HG03439 (cell line): ENCODE measurements around the gene SMARCB1.

Source experiments
- ATAC-seq: cut with Tn5 transposase; IDR thresholded peaks from one replicate; pipeline ENCODE4 v1.9.1; 2021; ENCODE audit warnings: mild to moderate bottlenecking, moderate library complexity; ENCODE audit not compliant: unreplicated experiment

SMARCB1 gene

DNA sequence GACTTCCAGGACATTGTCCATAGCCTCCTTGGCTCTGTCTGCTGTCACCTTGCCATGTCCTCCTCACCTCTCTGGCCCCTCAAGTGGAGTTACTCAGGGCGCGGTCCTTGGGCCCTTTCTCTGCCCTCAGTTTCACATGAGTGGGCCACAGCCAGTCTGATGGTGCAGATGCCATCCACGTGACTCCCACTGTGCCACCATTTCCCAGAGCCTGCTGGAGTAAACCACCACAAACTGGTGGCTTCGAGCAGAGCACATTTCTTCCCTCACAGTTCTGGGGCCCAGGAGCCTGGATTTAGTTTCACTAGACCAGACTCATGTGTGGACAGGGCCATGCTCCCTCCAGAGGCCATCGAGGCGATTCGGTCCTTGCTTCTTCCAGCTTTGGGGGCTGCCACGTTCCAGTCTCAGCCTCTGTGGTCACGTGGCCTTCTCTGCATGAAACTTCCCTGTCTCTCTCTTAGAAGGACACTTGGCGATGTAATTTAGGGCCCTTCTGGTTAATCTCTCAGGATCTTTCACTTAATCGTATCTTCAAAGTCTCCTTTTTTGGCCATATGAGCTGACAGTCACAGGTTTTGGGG is 14.6 kb downstream of the SMARCB1 start:
- no peak for ATAC-seq

DNA sequence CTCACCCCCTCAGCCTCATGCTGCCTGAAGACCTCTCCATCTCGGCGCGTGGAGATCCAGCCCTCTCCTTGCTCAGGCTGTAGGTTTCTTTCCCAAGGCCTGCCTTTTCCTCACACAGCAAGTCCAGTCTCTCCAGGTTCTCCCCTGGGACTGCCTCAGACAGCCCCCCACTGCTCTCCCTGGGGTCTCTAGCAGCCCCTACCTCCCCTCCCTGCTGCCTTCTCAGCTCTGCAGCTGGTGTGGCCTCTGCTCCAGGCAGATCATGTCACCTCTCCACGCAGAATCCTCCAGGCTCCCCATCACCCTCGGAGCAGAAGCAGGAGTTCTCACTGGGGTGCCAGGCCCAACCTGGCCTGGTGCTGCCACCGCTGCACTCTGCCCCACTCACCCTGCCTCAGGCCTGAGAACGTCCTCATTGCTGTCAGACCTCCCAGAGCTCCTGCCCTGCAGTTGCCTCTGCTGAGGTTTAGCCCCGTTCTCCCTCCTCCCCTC is 15.2 kb downstream of the SMARCB1 start:
- ATAC-seq: no peak

DNA sequence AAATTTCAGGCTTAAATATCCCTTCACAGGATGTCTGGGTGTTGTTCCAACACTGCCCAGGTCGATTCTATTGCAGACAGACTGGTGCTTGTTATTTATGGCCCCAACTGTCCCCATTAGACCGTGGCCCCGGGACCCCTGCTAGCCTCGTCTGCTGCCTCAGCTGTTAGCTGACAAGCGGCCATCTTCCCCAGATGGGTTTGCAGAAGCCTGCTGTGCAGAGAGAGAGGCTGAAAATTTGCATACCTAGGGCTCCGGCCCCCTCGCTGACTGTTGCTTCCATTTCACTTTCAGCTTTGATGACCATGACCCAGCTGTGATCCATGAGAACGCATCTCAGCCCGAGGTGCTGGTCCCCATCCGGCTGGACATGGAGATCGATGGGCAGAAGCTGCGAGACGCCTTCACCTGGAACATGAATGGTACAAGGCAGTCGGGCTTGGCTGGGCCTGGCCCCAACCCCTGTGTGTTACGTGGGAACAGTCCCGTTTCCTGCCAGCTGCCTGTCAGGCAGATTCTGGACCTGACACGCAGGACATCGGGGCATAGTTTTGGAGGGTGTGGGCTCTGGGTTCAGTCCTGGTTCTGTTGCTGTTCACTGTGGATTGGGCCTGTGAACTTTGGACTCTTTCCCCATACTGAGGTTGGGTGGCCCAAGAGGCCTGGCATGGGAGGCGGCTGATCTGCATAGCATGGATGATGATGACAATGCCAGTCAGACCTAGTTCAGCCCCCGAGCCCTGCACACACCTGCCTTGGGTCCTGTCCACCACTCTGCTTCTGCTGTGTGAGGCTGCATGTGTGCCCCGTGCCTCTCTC is 16.4 kb downstream of the SMARCB1 start:
- ATAC-seq: peak; percentile 44

DNA sequence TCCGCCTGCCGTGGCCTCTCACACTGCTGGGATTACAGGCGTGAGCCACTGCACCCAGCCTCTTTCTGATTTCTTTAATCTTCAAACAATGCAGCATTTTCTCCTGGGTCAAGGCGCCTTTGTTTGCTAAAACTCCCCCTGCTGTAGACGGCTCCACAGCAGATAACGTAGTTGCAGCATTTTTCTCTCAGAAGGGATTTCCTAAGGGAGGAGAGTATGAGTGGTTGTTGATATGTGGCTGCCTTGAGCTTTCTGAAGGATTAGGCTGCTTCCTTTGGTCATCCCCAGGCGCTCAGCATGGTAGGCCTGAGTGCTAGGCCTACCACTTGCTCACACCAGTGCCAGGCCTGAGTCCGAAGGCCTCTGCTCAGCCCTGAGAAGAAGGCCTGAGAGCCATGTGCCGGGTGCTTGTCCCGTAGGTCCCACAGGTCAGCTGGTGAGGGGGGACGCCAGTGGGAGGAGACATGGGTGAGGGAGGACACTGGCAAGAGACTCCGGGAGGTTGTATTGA is 18.1 kb downstream of the SMARCB1 start:
- ATAC-seq: no peak

DNA sequence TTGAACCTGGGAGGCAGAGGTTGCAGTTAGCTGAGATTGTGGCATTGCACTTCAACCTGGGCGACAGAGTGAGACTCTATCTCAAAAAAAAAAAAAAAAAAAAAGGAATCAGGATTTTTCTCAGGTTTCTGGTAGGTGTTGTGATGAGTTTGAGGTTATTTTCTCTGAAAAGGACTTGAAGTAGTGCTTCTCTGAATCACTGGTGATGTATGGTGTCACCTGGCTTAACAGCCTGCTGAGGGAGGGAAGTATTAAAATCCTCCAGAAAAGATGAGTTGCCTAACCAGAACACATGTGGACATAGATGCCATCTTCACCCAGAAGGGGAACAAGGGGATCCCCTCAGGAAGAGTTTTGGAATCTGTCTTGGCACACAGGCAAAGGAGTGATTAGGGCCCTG is 20.1 kb downstream of the SMARCB1 start:
- ATAC-seq: no peak

DNA sequence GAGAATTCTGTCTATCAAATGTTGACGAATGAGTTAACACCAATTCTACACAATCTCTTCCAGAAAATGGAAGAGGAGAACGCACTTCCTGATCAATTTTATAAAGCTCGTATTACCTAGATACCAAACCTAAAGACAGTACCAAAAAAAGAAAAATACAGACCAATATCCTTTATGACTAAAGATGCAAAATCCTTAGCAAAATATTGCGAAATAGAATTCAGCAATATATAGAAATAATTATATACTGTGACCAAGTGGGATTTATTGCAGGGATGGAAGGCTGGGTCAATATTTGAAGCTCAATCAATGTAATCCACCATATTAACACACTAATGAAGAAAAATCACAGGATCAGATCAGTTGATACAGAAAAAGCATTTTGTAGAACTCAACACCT is 25.6 kb downstream of the SMARCB1 start:
- no peak for ATAC-seq

DNA sequence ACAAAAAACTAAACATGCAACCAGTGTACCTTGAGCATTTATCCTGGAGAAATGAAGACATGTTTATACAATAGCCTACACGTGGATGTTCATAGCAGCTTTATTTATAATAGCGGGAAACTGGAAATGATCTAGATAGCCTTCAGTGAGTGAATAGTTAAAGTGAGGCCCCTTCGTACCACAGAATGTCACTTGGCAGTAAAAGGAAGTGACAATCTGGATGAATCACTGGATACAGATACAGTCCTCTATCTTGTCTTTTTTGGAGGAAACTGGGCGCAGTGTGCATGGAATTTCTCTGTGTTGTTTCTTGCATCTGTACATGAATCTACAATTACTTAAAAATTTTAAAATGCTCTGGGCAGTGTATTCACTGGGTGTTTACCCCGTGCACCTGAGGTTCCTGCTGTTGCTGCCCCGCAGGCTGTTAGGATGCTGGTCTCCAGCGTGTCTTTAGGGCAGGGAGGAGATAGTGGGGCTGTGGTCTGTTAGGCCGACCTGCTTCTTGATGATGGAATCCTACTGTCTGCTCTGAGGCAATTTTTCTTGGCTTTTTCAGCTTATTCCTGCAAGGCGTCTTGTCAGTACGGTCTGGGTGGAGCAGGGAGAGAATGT is 28.9 kb downstream of the SMARCB1 start:
- ATAC-seq: no peak

DNA sequence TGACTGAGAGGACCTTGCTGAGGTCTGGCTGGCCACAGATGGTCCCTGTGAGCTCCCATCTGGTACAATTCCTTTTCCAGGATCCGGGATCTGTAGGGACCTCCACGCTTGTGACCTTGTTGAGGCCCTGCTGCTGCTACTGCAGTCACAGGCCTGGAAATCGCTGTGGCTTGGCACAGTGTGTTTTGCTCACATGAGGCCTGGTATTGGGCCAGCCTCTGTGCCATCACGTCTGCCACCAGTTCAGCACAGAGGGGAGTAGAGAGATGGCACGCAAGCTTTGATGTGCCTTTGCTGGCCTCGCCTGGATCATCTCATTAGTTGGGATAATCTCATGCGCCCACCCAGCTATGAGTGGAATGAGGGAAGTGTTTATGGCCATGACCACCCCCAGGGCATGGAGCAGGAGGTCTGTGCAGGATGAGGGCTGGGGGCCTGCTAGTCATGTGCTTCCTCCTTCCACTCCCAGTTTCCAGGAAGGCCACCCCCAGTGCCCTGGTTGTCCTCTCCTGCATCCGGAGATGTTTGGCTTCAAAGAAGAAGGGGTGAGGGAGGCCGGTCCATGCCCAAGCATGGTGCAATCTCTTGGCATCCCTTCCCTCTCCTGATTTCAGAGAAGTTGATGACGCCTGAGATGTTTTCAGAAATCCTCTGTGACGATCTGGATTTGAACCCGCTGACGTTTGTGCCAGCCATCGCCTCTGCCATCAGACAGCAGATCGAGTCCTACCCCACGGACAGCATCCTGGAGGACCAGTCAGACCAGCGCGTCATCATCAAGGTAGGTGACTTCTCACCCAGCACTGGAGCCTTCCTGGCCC is 29.6 kb downstream of the SMARCB1 start:
- no peak for ATAC-seq

DNA sequence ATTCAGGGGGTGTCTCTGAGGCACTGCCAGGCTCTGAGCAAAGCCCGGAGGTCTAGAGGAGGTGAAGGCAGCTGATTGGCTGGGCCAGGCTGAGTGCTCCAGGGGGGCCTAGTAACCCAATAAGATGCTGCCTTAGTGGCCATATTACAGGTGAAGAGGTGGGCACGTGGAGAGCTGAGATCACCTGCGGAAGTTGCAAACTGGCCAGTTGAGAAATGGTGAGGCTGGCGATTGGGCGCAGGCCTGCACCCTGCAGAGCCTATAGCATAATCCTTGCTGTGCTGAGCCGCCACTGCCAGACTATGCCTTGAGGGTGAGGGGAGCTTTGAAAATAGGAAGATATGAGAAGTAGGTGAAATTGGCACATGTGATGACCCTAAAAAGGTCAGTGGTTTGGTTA is 30.4 kb downstream of the SMARCB1 start:
- ATAC-seq: no peak

DNA sequence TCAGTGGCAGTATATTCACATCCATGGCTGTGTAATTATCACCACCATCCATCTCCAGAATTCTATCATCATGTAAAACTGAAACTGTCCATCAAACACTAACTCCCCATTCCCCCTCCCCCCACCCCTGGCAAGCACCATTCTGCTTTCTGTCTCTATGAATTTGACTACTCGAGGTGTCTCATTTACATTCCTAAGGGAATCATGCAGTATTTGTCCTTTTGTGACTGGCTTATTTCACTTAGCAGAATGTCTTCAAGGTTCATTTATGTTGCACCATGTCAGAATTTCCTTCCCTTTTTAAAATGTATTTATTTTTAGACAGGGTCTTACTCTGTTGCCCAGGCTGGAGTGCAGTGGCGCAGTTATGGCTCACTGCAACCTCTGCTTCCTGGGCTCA is 31.8 kb downstream of the SMARCB1 start:
- ATAC-seq: no peak

DNA sequence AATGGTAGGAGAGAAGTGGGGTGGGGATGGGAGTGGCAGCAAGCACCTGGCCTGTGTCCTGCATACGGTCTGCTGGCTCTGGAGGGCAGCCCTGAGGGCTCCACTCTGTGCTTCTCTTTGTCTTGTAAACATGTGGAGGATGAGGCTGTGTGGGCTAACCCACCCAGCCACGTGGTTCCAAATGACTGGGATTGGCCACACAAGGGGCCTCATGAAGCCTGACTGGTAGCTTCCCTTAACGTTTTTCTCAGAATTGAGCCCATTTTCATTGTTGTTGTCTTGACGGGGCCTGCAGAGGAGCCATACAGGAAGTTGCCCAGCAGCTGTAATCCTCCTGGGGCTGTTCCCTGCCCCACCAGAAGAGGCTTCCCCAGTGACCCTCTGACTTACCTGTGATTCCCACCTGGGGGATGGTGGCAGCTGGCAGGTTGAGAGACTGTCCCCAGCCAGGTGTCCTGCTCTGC is 34.0 kb downstream of the SMARCB1 start:
- no peak for ATAC-seq

DNA sequence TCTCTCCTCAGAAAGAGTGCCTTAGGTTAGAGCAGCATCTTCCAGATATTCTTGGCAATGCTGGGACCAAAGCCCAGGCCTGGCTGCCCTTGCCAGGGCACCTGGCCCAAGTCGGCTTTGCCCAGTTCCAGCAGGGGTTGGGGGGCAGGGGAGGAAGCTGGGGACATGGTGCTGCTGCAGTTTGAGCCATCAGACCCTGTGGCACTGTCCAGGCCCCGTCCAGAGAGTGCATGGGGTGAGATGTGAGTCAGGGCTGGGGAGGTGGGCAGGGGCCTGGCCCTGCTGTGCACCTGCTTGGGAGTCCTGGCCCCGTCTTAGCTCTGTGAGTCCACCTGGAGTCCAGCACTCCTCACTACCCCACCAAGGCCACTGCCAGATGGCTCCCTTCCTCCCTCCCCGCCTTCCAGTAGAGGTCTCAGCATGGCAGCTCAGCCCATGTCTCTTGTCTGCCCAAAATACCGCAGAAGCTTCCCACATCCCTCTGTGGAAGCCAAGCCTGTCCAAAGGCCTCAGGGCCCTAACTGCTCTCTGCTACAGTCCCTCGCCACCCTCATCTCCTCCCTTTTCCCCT is 35.4 kb downstream of the SMARCB1 start:
- no peak for ATAC-seq

DNA sequence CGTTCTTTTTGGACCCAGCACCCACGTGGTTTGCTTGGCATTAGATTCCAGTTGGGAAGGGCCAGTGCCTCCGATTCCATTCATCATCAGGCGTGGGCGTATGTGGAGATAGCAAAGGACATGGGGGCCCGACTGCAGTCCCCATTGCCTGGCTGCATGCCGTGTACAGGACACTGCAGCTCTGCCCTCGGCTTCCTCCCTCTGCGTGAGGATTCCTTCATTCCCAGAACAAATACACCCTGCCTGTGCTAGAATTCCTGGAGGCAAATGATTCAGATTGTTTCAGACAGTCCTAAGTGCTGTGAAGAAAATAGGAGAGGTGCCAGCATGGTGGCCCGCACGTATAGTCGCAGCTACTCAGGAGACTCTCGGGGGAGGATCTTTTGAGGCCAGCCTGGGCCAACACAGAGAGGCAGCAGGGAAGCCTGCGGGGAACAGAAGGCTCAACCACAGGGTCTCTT is 36.6 kb downstream of the SMARCB1 start:
- no peak for ATAC-seq

DNA sequence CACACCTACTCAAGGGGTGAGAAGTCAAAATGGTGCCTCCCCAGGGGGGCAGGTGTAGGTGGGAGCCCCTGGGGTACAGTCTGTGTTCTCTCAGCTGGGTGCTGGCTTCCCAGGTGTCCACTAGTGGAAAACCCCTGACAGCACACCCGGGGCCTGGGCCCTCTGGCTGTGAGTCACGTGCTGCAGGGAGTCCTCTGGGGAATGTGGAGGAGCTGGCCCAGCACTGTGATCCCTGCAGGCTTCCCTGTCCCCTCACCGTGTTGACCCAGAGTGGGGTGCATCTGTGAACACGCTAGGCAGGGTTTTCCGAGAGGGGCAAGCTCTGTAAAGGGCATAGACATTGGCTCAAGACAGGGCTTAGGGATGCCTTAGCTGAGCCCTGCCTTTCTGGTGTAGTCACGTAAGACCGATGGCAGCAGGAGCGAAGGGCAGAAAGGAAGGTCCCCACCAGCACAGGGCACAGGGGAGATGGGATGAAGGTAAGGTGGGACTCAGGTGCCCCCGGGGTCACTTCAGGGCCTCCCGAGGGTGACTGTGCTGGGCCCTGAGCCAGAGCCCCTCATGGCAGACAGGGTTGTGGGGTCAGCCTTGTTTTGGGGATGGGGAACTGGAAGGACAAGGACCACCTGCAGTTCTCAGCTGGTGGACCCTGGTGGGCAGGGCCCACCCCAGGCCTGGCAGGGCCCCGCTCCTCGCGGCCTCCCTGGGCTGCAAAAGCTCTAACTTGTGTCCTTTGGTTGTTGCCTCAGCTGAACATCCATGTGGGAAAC is 37.9 kb downstream of the SMARCB1 start:
- ATAC-seq: no peak

DNA sequence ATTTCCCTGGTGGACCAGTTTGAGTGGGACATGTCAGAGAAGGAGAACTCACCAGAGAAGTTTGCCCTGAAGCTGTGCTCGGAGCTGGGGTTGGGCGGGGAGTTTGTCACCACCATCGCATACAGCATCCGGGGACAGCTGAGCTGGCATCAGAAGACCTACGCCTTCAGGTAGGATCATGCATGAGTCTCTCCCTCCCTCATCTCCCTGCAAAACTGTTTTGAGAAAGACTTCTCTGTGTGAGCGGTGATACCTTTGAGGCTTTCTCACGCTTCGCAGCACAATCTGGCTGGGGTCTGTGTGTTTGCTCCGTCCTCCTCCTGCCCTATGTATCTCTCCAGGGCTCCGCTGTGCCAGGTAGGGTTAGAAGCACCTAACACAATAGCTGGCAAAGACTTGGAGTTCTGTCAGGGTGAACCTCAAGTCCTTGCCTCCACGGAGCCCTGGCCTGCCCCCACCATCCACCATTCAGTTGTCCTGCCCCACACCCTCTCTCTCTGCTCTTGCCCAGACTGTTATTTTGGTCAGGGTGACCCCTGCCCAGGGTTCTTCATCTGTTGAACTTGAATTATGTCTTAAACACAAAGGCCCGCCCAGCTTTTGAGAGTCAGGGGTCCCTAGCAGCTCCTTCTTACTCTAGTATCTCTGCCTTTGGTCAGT is 38.6 kb downstream of the SMARCB1 start:
- ATAC-seq: no peak

DNA sequence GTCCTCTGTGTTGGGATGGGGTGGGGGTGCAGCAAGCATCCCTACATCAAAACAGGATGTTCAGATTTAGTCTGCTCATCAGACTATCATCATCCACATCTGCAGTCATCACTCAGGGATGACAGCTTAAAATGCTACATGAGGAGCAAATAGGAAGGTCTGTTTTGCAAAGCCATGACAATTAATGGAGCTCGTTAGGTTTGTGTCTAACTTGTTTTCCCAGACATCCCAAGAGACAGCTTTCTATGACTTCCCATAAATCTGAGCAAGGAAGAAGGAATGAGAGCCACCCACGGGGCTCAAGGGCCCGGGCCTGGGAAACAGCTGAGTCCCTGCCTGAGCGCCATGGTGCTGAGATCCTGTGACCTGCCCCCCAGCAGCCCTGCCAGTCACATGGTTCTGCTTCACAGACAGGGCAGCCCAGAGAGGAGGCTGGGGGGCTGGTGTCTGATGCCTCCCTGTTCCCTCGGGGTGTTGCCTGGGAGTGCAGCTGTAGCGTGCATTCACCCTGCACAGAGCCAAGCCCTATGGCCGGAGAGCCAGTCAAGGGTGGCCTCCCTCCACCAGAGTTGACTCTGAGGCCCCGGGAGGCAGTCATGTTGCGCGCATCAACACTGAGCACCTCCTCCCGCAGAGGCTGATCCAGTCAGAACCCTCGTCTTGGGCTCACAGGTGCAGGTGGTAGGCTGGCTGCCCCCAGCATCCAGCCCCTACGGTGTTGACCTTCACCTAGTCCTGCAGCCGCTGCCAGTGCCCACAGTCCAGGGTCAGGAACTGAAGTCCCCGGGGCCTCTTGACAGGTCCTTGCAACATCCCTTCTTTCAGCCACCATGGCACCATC is 40.0 kb downstream of the SMARCB1 start:
- no peak for ATAC-seq

DNA sequence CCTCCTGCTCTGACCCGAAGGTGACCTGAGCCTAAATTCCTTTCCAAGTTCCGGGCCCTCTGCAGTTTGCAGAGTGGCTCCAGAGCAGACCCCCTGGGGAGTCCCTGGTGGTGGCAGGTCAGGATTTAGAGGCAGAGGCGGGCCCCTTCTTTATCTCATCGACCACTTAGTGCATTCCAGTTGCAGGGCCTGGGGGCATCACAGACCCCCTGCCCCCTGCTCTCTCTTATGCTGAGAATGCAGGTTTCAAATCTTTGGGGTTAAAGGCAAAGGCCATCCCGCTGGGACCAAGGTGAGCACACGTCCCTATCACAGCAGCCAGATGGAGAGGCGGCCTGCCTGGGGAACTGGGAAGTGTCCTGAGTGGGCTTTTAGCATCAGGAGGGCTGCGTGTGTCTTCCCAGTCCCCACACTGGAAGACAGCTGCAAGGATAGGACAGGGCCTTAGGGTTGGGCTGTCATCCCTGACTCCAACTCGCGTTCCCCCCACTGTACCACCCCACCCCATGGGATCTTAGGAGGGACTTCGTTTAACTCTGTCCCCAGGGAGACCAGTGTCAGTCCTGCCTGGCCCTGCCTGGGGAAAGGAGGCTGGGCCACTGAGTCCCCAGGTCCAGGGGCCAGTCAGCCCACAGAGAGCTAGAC is 40.7 kb downstream of the SMARCB1 start:
- ATAC-seq: no peak
